ENCODE results near the gene NR4A3.

The NR4A3 gene

GRCh38 chr9:99878651-99879050 lies 57.0 kb downstream of the NR4A3 start:
- no peak for DNase-seq (ENCODE audit: low read depth)

- no peak for DNase-seq (ENCODE audit: low read depth)
These were observed 60.1 kb downstream of the NR4A3 start for GRCh38 chr9:99881769-99882168.

GRCh38 chr9:99885747-99886146 lies 64.1 kb downstream of the NR4A3 start:
- no peak for DNase-seq (ENCODE audit: low read depth)

- no peak for DNase-seq (ENCODE audit: low read depth)
These were observed 67.4 kb downstream of the NR4A3 start for GRCh38 chr9:99889120-99889519.

- no peak for DNase-seq (ENCODE audit: low read depth)
These were observed 73.1 kb downstream of the NR4A3 start for GRCh38 chr9:99894826-99895225.

- DNase-seq (ENCODE audit: low read depth), result no peak
These were observed 73.8 kb downstream of the NR4A3 start for GRCh38 chr9:99895510-99895909.

GRCh38 chr9:99896119-99896518 lies 74.4 kb downstream of the NR4A3 start:
- no peak for DNase-seq (ENCODE audit: low read depth)

- DNase-seq (ENCODE audit: low read depth), result no peak
These were observed 81.7 kb downstream of the NR4A3 start for GRCh38 chr9:99903393-99903792.

GRCh38 chr9:99905833-99906402 lies 84.2 kb downstream of the NR4A3 start:
- no peak for DNase-seq (ENCODE audit: low read depth)

- DNase-seq (ENCODE audit: low read depth), result peak; percentile 73
These were observed 84.9 kb downstream of the NR4A3 start, which contains the start of gene STX17 for GRCh38 chr9:99906403-99907207. Gene STX17, plus strand, starts transcription at chr9:99906654. Its CDS starts 8,586 bp downstream, at chr9:99915240.

GRCh38 chr9:99907208-99907532 lies 85.5 kb downstream of the NR4A3 start:
- no peak for DNase-seq (ENCODE audit: low read depth)

GRCh38 chr9:99911600-99911999 lies 89.9 kb downstream of the NR4A3 start:
- no peak for DNase-seq (ENCODE audit: low read depth)
